NB4 (cell line): ENCODE data around the gene ZBTB1.
"Not testable (repeated sequence)": the region's sequence is repeated elsewhere in the genome, so short reads cannot be mapped to it uniquely, and the experiment has no call there.

Source experiments
- DNase-seq: peaks from one replicate; pipeline ENCODE4 v3.0.0; 2010; ENCODE audit warnings: low read depth
- H3K4me3 ChIP-seq: one replicate; pipeline ENCODE4 v1.5.1; 2011; ENCODE audit warnings: mild to moderate bottlenecking, low read depth, low read length, moderate library complexity
- CTCF ChIP-seq: IDR thresholded peaks from one replicate; pipeline ENCODE4 v1.5.1; 2012; ENCODE audit warnings: low read depth, low read length
- MAX ChIP-seq: IDR thresholded peaks from 2 replicates; pipeline ENCODE4 v1.6.1; 2011; ENCODE audit warnings: low read depth, low read length
- MYC ChIP-seq: IDR thresholded peaks from 2 replicates; pipeline ENCODE4 v1.6.1; 2011; ENCODE audit warnings: low read depth, low read length
- POLR2A ChIP-seq: IDR thresholded peaks from 2 replicates; pipeline ENCODE4 v1.6.1; 2011; ENCODE audit warnings: mild to moderate bottlenecking; ENCODE audit not compliant: insufficient read length; ENCODE audit errors: extremely low read depth

ZBTB1 gene

GRCh38 chr14:64515053-64515452 lies 10.5 kb downstream of the ZBTB1 start:
- no peak for DNase-seq
- H3K4me3 ChIP-seq = no peak overlapping the region
- TF ChIP-seq MYC (no peak), MAX (no peak), CTCF (no peak), POLR2A (no peak)

- DNase-seq = no peak
- TF ChIP-seq POLR2A (no peak), MAX (no peak)
- H3K4me3 ChIP-seq = no peak overlapping the region
Observed at GRCh38 chr14:64516969-64517368, 12.4 kb downstream of the ZBTB1 start.

- H3K4me3 ChIP-seq, DNase-seq: not testable (repeated sequence)
Observed at GRCh38 chr14:64517667-64518066, 13.1 kb downstream of the ZBTB1 start.

GRCh38 chr14:64518229-64518628 lies 13.7 kb downstream of the ZBTB1 start:
- H3K4me3 ChIP-seq = no peak overlapping the region
- TF ChIP-seq CTCF (no peak), MAX (no peak), POLR2A (no peak), MYC (no peak)
- DNase-seq = no peak

GRCh38 chr14:64520699-64521098 lies 16.1 kb downstream of the ZBTB1 start:
- no peak for DNase-seq
- TF ChIP-seq CTCF (no peak), POLR2A (no peak), MAX (no peak), MYC (no peak)

GRCh38 chr14:64522591-64523355 lies 18.2 kb downstream of the ZBTB1 start:
- no peak for DNase-seq
- H3K4me3 ChIP-seq = no peak overlapping the region
- TF ChIP-seq POLR2A (no peak), MYC (no peak), MAX (no peak), CTCF (no peak)

More at GRCh38 chr14:64520699-64521098, 16.1 kb downstream of the ZBTB1 start:
- no peak overlapping the region for H3K4me3 ChIP-seq

- no peak overlapping the region for H3K4me3 ChIP-seq
- no peak for TF ChIP-seq MAX
- TF ChIP-seq POLR2A = no peak
- TF ChIP-seq MYC = no peak
- TF ChIP-seq CTCF = no peak
- DNase-seq = no peak
Observed at GRCh38 chr14:64525354-64525753, 20.8 kb downstream of the ZBTB1 start.
